OCI-LY3 (cell line): ENCODE results near the gene RPH3AL.

ENCODE experiments used
- EZH2phosphoT487 ChIP-seq: fragments of 200-600 bp; shearing (Covaris generic); IDR thresholded peaks from 2 replicates; pipeline ENCODE4 v1.6.1; 2018; ENCODE audit warnings: antibody characterized with exemption, mixed run types, low read depth
- TF ChIP-seq, protein P1 (sequence below): fragments of 200-600, 300-600 bp; sonication (generic); IDR thresholded peaks from 2 replicates; pipeline ENCODE4 v1.5.1; 2014; ENCODE audit warnings: antibody characterized with exemption, low read length, low read depth

DNA sequence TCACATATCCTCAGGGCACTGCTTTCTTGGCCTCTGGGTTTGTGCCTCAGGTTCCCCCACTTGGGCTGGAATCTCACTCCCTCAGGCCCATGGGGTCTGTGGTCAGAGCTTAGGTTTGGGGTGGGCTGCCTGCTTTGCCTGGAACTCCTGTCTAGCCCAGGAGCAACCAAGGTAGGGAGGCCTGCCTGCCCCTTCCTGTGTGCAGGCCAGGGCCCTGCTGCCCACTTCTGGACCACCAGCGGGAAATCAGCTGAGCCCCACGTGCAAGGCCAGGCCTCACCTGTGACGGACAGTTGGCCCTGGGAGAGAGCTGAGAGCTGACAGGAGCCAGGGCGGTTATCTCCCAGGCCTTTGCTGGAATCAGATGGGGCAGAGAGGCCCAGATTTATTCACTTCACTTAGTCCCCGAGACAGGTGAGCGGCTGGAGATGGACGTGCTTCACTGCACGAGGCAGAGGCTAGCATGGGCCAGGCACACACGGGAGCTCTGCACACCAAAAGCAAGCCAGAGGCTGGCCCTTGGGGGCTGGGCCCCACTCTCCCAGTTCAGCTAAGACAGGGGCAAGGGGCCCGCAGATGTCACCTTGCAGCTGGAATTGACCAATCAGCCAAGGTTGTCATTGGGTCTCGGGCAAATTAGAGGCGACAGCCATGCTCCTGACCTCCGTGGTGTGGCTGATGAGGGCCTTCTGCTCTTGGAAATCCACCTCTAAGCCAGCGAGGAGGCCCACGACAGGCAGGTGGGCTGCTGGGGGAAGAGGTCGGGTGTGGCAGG is 121.2 kb downstream of the RPH3AL start:
- TF ChIP-seq, protein P1, sequence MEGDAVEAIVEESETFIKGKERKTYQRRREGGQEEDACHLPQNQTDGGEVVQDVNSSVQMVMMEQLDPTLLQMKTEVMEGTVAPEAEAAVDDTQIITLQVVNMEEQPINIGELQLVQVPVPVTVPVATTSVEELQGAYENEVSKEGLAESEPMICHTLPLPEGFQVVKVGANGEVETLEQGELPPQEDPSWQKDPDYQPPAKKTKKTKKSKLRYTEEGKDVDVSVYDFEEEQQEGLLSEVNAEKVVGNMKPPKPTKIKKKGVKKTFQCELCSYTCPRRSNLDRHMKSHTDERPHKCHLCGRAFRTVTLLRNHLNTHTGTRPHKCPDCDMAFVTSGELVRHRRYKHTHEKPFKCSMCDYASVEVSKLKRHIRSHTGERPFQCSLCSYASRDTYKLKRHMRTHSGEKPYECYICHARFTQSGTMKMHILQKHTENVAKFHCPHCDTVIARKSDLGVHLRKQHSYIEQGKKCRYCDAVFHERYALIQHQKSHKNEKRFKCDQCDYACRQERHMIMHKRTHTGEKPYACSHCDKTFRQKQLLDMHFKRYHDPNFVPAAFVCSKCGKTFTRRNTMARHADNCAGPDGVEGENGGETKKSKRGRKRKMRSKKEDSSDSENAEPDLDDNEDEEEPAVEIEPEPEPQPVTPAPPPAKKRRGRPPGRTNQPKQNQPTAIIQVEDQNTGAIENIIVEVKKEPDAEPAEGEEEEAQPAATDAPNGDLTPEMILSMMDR, result no peak
- no peak for TF ChIP-seq EZH2phosphoT487
